Activated CD4-positive, alpha-beta memory T cell treated with anti-CD3 and anti-CD28 coated beads, Interleukin-2, amount 10 ng/mL, durations not matched to agents 7 days and 5 days (primary cell): Measurements from ENCODE around the gene FAM20A. TPM values are rescaled to one million over a fixed set of nuclear protein-coding genes. Genes with fewer than 3 reads are reported as not detected.
"Not testable (repeated sequence)": the region's sequence is repeated elsewhere in the genome, so short reads cannot be mapped to it uniquely, and the experiment has no call there.

Experiments
- CTCF ChIA-PET: fragments of 350-600 bp; sonication (Branson Sonifier 250); formaldehyde crosslinking; loops from one replicate; lab custom pipeline; 2021; ENCODE audit warnings: antibody characterized with exemption, inconsistent platforms; lab: Charles Lee
- POLR2A ChIA-PET: fragments of 350-600 bp; sonication (Branson Sonifier 250); formaldehyde crosslinking; loops from one replicate; lab custom pipeline; 2021; ENCODE audit warnings: antibody characterized with exemption; lab: Charles Lee
- DNase-seq: peaks from one replicate; pipeline ENCODE4 v3.0.0-alpha.2; 2020
- H3K27ac Mint-ChIP-seq: one replicate; pipeline ENCODE4 v1.8.0; 2021; ENCODE audit warnings: mild to moderate bottlenecking, mixed read lengths
- H3K27me3 Mint-ChIP-seq: one replicate; pipeline ENCODE4 v1.8.0; 2021; ENCODE audit warnings: mixed read lengths
- H3K36me3 Mint-ChIP-seq: one replicate; pipeline ENCODE4 v1.8.0; 2021; ENCODE audit warnings: low read depth, mixed read lengths
- H3K4me1 Mint-ChIP-seq: one replicate; pipeline ENCODE4 v1.8.0; 2021; ENCODE audit warnings: mixed read lengths
- H3K4me3 Mint-ChIP-seq: one replicate; pipeline ENCODE4 v1.8.0; 2021; ENCODE audit warnings: mild to moderate bottlenecking, mixed read lengths
- H3K9me3 Mint-ChIP-seq: one replicate; pipeline ENCODE4 v1.8.0; 2021; ENCODE audit warnings: mixed read lengths
- total RNA-seq, 2 experiments: library from RNA; stranded (reverse); gene quantifications; one replicate each; pipeline ENCODE4 v1.2.3, GENCODE V29; 2021

The FAM20A gene
- total RNA-seq, 2 experiments from 2014 or later = not detected

DNA sequence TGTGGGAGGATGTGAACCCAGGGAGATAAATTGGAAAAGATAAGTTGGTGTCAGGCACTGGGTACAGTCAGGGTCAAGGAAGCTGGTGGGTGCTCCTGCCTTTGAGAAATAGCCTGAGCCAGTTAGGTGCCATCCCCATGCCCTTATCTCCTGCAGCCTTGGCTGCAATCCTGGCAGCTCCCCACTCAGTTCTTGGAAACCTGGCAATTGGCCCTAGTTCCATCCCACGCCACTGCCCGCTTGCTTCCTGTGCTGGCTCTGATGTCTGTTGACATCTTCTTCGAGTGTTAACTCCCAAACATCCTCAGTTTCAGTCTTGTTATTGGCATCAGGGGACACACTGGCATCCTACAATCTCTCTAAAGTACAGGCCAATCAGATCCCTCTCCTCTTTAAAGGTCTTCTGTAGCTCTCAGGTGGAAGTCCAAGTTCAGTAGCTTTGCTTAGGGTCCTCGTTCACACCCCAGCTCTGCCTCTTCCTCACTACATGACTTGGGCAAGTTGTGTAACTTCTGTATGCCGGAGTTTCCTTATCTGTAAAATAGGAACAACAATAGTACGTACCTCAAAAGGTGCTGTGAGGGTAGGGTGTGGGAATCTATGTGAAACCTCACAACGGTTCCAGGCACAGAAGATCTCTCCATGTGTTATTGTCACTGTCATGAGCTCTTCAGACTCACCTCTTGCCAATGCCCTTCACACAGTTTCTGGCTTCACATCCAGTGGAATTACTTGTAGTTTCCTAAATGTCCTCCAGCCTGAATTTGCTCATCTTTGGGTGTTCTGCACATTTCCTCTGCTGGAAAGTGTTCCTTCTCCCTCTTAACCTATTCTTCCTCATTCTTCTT is 102.5 kb downstream of the FAM20A start:
- no peak for DNase-seq
- Mint-ChIP-seq H3K4me1 (peaks cover 47% of the 10 kb centered on the region), H3K27me3 (peaks cover 3% of the 10 kb centered on the region), H3K27ac (peak overlapping the region; percentile 64), H3K36me3 (peaks cover 5% of the 10 kb centered on the region), H3K9me3 (peaks cover 4% of the 10 kb centered on the region), H3K4me3 (peak overlapping the region; percentile 12)
- POLR2A ChIA-PET = interaction anchor here (0.7 to 3.2 kb wide), 7 partner anchors 9 to 251 kb away, joined by 3 to 26 read pairs (median 5); partner anchors contain the start of genes AMZ2, ARSG, PRKAR1A and SLC16A6
- CTCF ChIA-PET = interaction anchor here (0.5 to 3.3 kb wide), 11 partner anchors 8 to 675 kb away, joined by 3 to 18 read pairs (median 3); no protein-coding TSS in a partner anchor

DNA sequence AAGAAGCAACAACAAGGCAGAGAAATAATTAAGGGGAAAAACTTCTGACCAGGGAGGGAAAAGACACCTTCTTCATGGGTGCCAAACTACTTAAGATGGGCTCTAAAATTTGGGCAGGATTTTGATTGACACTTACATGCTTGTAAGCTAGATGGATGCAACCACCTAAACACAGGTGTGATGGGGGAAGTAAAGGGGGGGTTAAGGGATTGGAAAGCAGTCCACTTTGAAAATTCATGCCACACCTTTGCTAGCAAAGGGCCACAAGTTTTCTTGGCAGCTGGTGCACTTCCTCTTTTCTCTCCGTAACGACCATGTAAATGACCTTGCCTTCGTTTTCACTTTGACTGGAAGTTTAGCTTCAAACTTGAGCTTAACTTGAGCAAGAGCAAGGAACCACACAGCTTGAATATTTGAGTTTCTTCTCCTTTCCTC is 103.3 kb downstream of the FAM20A start:
- ChIA-PET POLR2A (interaction anchor here (0.7 to 3.2 kb wide), 7 partner anchors 10 to 250 kb away, joined by 3 to 26 read pairs (median 5); partner anchors contain the start of genes AMZ2, ARSG, PRKAR1A and SLC16A6), CTCF (interaction anchor here (0.5 to 3.3 kb wide), 14 partner anchors 9 to 675 kb away, joined by 3 to 18 read pairs (median 4); partner anchors contain the start of genes KPNA2 and PRKAR1A)
- DNase-seq = peak; percentile 27
- H3K36me3 Mint-ChIP-seq = peaks cover 5% of the 10 kb centered on the region
- peak overlapping the region; percentile 64 for H3K27ac Mint-ChIP-seq
- H3K4me1 Mint-ChIP-seq = peaks cover 47% of the 10 kb centered on the region
- peaks cover 5% of the 10 kb centered on the region for H3K9me3 Mint-ChIP-seq
- peak overlapping the region; percentile 12 for H3K4me3 Mint-ChIP-seq
- H3K27me3 Mint-ChIP-seq = peaks cover 6% of the 10 kb centered on the region

DNA sequence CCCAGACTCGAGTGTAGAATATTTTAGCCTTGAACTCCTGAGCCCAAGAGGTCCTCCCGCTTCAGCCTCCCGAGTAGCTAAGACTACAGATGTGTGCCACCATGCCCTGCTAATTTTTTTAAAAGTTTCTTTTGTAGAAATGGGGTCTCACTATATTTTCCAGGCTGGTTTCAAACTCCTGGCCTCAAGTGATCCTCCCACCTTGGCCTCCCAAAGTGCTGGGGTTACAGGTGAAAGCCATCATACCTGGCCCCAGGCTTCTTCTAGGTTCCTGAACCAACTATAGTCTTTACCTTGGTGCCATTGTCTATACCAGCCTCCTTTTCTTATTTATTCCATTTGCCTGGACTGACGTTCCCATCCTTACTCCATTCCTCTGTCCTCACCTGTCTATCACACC is 106.1 kb downstream of the FAM20A start:
- Mint-ChIP-seq H3K27ac (no peak overlapping the region), H3K4me3 (no peak overlapping the region), H3K27me3 (peaks cover 10% of the 10 kb centered on the region), H3K4me1 (peaks cover 32% of the 10 kb centered on the region), H3K36me3 (peaks cover 5% of the 10 kb centered on the region), H3K9me3 (peaks cover 8% of the 10 kb centered on the region)
- CTCF ChIA-PET = no interaction called here
- POLR2A ChIA-PET = no interaction called here
- DNase-seq = no peak

DNA sequence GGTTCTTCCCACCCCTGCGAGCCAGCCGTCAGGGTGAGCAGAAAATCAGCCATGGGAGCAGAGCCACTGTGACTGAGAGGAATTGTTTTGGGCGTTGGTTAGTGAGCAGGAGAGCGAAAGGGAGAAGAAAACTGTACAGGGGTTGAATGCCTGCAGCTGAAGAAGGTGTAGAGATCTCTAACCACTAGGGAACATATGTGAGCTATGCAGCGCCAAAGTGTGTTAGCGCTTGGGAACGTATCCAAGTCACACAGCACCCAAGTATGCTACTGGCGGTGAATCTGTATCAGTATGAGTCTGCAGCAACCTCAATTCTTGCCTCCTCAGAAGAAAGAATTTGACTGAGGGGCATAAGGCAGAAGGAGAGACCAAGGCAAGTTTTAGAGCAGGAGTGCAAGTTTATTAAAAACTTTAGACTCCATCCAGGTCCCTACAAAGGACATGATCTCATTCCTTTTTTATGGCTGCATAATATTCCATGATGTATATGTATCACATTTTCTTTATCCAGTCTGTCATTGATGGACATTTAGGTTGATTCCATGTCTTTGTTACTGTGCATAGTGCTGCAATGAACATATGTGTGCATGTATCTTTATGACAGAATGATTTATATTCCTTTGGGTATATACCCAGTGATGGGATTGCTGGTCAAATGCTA is 108.6 kb downstream of the FAM20A start:
- H3K4me3 Mint-ChIP-seq, POLR2A ChIA-PET, H3K27ac Mint-ChIP-seq, H3K9me3 Mint-ChIP-seq, DNase-seq, H3K36me3 Mint-ChIP-seq, CTCF ChIA-PET: not testable (repeated sequence)
- Mint-ChIP-seq H3K4me1 (peaks cover 20% of the 10 kb centered on the region), H3K27me3 (peaks cover 10% of the 10 kb centered on the region)

DNA sequence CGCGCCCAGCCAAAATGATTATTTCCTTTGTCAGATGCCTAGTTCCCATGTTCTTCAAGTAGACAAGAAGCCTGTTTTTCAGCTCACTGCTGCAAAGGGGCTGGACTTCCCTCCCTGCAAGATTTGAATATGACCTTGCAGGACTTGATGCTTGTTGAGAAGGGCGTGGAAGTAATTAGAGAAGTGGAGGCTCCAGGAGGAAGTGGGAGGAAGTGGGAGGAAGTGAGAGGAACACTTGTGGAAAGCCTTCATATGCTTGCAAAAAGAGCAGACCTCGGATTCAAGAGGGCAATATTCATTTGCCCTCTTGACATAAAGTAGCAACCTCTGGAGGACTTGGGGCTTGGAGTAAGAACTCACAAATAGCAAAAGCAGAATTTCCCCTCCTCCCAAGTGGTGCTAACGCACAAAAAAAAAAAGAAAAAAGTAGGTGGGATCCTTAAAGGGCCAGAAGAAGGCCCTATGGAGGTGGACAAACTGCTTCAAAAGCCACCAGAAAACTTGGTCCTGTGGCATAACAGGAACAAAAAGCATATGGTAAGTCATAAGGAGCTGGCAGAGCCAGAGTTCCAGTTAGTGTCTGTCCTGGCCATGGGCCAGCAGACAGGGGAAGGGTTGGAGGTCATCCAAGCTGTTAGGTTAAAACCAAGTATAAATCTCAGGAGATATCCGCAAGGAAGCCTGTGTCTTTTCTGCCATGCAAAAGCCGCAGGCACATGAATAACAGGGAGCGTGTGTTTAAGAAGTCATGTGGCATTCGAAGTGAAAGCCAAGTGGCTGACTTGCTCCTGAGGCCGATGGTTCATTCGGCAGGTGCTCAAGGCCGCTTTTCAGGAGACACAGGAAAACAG is 109.6 kb downstream of the FAM20A start:
- Mint-ChIP-seq H3K27me3 (peaks cover 11% of the 10 kb centered on the region), H3K36me3 (no peaks in the 10 kb centered on the region), H3K27ac (no peak overlapping the region), H3K9me3 (peaks cover 6% of the 10 kb centered on the region), H3K4me1 (peaks cover 23% of the 10 kb centered on the region), H3K4me3 (no peak overlapping the region)
- ChIA-PET POLR2A (no interaction called here), CTCF (interaction anchor here (0.7 to 1.2 kb wide), 2 partner anchors 9 to 174 kb away, joined by 3 to 4 read pairs; no protein-coding TSS in a partner anchor)
- DNase-seq = no peak

DNA sequence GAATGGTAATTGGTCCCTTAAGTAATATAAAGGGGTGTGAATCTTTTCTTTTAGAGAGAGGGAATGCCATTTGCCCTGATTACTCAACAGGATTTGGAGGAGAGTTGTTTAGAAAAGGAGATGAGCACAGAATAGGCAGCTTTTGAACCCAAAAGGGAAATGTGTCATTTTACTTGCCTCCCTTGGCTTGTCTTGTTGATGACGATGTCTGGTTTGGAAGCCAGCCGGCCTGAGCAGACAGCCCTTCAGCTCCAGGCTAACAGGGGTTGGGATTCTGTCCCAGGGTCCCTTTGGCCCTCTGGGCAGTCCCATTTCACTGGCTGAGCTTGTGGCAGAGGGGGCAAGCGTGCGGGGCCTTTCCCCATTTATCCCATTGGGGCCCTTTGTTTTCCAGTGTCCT is 111.2 kb downstream of the FAM20A start:
- no peak overlapping the region for H3K4me3 Mint-ChIP-seq
- POLR2A ChIA-PET = no interaction called here
- H3K9me3 Mint-ChIP-seq = peaks cover 4% of the 10 kb centered on the region
- H3K27ac Mint-ChIP-seq = no peak overlapping the region
- peaks cover 27% of the 10 kb centered on the region for H3K27me3 Mint-ChIP-seq
- H3K36me3 Mint-ChIP-seq = no peaks in the 10 kb centered on the region
- H3K4me1 Mint-ChIP-seq = peaks cover 26% of the 10 kb centered on the region
- CTCF ChIA-PET = interaction anchor here (2.5 kb wide), 1 partner anchor 13 kb away, joined by 7 read pairs; no protein-coding TSS in a partner anchor
- no peak for DNase-seq

Other genes with a start within 250 kb of the FAM20A start
- gene WIPI1, start 143.9 kb downstream of the FAM20A start, total RNA-seq = 10 to 100 TPM; 60.0 to 62.7 TPM
- 100 to 1,000 TPM; 281 to 287 TPM for gene PRKAR1A, start 88.9 kb downstream of the FAM20A start, total RNA-seq